DMS153 treated with DMSO at 0.1 percent for 48 hours (cell line): ENCODE results near the gene BICDL1.

ENCODE experiments used
- DNase-seq: peaks from one replicate; lab custom pipeline; 2025; ENCODE audit not compliant: unreplicated experiment; lab: John Stamatoyannopoulos, UW

The BICDL1 gene

GRCh38 chr12:120099738-120100137 is 110.7 kb downstream of the BICDL1 start:
- no peak for DNase-seq

DNA sequence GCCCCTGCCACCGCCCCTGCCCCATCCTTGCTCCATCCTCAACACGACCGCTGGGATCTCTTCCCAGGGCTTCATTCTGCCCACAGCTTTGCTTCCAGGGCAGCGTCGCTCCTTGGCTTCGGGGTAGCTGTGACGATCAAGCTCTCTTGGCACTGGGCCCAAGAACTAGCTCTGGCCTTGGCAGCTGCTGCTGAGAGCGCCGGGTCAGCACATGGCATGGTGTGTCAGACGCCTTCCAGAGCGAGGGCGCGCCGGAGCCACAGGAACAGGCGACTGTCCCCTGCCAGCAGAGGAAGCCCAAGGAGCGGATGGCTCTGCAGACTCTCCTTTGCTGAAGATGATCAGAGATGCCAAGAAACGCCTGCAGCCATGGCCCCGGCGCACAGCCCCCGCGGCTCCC is 111.6 kb downstream of the BICDL1 start:
- no peak for DNase-seq

GRCh38 chr12:120101182-120101581 is 112.1 kb downstream of the BICDL1 start:
- DNase-seq = no peak

GRCh38 chr12:120101617-120102016 is 112.6 kb downstream of the BICDL1 start:
- DNase-seq = no peak

GRCh38 chr12:120102189-120103043 is 113.4 kb downstream of the BICDL1 start:
- no peak for DNase-seq

DNA sequence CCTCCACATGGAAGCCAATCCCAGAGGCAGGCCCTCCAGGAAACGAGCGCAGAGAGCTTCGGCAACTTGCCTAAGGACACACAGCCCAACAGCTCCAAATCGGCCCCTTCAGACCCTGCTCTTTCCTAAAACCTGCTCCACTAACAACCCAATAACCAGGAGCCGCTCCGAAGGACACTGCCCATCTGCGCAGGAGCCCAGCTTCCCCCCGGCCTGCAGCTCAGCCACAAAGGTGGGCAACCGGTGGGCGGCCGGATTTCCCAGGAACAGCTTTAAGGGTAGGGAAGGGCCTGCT is 114.0 kb downstream of the BICDL1 start:
- DNase-seq = no peak

DNA sequence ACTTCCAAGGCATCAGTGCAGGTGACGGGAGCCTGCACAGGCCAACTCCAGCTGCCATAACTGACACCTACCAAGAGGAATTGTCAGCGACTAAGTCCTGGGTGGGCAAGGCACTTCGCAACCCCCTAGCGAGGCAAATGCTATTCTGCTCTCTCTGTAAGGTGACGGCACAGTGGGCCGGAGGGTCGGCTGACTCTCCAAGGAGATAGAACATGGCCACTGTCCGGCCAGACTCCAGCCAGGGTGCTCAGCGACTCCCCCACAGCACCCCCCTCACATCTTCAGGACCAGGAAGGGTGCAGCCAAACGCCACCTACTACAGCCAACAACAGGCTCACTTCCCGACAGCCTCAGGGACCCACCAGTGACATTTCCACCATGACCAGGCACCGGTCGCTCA is 114.3 kb downstream of the BICDL1 start:
- no peak for DNase-seq

GRCh38 chr12:120106151-120106550 is 117.1 kb downstream of the BICDL1 start:
- DNase-seq = no peak

GRCh38 chr12:120109570-120110267 is 120.7 kb downstream of the BICDL1 start:
- DNase-seq = no peak

- DNase-seq = no peak
These were observed 121.8 kb downstream of the BICDL1 start for GRCh38 chr12:120110550-120111501.

- DNase-seq = no peak
These were observed 126.0 kb downstream of the BICDL1 start for GRCh38 chr12:120115066-120115465.

- no peak for DNase-seq
These were observed 126.8 kb downstream of the BICDL1 start for GRCh38 chr12:120115692-120116440.

GRCh38 chr12:120116441-120116791 is 127.4 kb downstream of the BICDL1 start, which contains the start of gene RAB35:
Gene RAB35 (minus strand): TSS chr12:120116753. CDS start chr12:120116650, 103 bp downstream.
- DNase-seq = no peak

DNA sequence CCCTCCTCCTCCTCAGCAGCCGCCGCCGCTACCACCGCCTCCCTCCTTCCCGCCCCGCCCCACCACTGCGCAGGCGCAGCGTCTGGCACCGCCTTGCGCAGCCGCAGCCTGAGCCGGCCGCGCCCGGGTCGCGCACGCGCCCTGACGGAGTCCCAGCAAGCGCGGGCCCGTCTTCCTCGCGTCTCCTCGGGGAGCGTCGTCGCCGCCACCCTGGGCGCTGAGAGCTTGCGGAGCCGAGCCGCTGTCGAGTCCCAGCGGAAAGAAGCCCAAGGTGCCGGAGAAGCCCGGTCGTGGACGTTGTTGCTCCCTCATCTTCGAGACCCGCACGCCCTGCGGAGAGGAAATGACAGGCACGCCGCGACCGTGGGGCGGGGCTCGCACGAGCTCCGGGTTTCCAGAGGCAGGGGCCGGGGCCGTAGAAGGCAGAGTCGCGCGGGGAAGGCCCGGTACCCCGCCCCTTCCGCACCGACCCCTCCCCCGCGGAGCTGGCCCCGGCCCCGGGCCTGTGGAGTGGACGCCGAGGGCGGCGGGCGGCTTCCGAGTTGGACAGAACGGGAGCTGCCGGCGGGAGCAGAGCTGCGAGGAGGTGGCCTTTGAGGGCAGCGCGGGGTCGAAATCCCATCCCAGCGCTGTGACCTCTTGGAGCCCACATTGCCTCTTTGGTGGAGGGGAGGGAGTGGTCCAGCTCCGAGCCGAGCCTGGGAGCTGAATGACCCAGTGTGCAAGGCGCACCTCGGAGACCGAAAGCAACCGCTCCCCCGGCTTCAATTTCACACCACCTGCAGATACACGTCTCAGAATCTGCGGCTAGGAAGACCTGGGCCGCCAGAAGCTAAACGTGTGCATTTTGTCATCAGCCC is 128.0 kb downstream of the BICDL1 start:
- DNase-seq = peak; percentile 84

- DNase-seq = no peak
These were observed 128.9 kb downstream of the BICDL1 start for GRCh38 chr12:120117961-120118320.

DNA sequence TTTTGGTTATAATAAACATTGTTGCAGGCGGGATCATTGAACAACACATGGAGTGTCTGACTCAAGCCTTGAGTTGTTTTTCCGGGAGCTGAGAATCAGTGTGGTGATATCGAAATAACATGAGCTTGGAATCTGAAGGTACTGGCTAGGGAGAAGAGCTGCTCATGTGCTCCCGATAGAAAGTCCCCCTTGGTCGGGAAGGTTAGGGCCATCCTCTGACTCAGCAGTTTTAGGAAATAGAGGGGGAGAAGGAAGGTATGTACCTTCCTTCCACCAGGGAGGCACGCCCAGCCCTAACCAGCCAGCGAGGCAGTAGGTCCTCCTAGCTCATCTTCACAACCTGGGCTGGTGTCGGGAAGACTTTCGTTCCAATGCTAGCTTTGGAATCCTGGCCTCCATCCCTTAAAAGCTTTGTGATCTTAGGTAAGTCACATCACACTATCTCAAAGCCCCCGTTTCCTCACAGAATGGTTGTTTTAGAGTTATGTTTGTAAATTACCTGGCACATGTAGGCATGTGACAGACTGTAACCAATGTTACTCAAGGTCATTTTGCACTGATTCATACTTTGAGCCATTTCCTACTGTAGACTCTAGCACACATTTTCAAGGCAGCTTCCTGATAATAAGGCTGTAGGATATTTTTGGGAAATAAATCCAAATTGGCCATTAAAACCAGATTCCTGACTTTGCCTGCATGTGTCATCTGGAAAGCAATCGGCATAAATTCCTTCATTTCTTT is 129.5 kb downstream of the BICDL1 start:
- no peak for DNase-seq

GRCh38 chr12:120119271-120119973 is 130.4 kb downstream of the BICDL1 start:
- no peak for DNase-seq

DNA sequence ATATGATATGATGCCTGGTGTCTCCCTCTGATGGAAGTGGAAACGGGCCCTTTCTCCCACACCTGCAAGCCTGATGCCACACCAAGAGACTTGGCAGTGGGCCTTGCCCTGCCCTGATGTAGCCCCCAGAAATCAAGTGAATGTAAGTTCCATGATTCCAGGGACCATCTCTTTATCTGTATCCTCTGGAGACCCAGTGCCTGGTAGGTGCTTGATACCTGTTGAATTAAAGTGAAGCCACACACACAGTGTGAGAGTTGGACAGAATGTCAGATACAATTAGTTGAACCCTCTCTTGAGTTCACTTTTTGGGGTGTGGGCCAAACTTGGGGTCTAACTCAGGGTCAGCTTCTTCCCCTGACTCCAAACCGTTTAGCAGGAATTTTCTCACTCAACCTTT is 132.3 kb downstream of the BICDL1 start:
- DNase-seq = no peak
